Activated naive CD4-positive, alpha-beta T cell treated with anti-CD3 and anti-CD28 coated beads, Interleukin-2, amount 10 ng/mL, durations not matched to agents 7 days and 5 days (primary cell): ENCODE data around the gene SLC51B.
"Not testable (repeated sequence)": the region's sequence is repeated elsewhere in the genome, so short reads cannot be mapped to it uniquely, and the experiment has no call there.

ENCODE experiments used
- CTCF ChIA-PET: fragments of 350-600 bp; sonication (Branson Sonifier 250); formaldehyde crosslinking; loops from one replicate; lab custom pipeline; 2021; ENCODE audit warnings: antibody characterized with exemption; lab: Charles Lee
- DNase-seq: peaks from one replicate; pipeline ENCODE4 v3.0.0-alpha.2; 2020
- H3K27ac Mint-ChIP-seq: one replicate; pipeline ENCODE4 v1.8.0; 2021; ENCODE audit warnings: mild to moderate bottlenecking, moderate library complexity, mixed read lengths
- H3K27me3 Mint-ChIP-seq: one replicate; pipeline ENCODE4 v1.8.0; 2021; ENCODE audit warnings: mild to moderate bottlenecking, mixed read lengths
- H3K36me3 Mint-ChIP-seq: one replicate; pipeline ENCODE4 v1.8.0; 2021; ENCODE audit warnings: mixed read lengths
- H3K4me1 Mint-ChIP-seq: one replicate; pipeline ENCODE4 v1.8.0; 2021; ENCODE audit warnings: mixed read lengths
- H3K4me3 Mint-ChIP-seq: one replicate; pipeline ENCODE4 v1.8.0; 2021; ENCODE audit warnings: mild to moderate bottlenecking, moderate library complexity, mixed read lengths
- H3K9me3 Mint-ChIP-seq: one replicate; pipeline ENCODE4 v1.8.0; 2021; ENCODE audit warnings: mixed read lengths

The SLC51B gene

DNA sequence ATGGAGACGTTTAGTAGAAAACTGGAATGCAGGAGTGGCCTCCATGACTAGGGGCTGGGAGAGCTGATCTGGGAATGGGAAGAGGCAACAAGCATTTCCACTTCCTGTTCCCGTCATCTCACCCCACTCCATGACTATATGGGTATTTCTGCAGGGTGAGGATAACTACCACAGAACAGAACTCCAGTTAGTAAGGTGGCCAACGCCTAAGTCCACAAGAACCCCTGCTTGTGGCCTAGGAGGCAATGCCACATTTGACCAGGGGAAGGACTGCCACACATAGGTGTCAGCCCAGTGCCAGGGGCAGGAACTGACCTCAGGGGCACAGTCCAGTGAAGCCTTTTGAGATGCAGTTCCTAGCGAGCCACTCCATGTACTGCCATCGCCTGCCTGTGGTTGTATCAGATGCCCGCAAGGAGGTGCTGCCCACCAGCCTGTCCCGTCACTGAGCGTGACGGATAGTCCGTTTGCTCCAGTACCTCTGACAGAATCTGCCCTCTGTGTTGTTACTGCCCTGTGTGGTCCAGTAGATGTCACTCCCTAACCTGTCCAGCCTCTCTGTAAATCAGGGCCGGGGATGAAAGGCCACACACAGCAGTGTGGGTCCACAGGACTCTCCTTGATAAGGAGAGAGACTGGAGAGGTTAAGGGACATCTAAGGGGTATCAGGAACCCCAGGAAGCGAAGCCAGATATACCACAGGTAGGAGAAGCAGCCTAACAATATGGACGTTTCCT, 12.2 kb upstream of the SLC51B start:
- Mint-ChIP-seq H3K27me3 (peaks cover 24% of the 10 kb centered on the region), H3K27ac (no peak overlapping the region), H3K36me3 (no peaks in the 10 kb centered on the region), H3K9me3 (no peaks in the 10 kb centered on the region), H3K4me3 (no peak overlapping the region), H3K4me1 (peaks cover 21% of the 10 kb centered on the region)
- peak; percentile 59 for DNase-seq
- CTCF ChIA-PET = interaction anchor here (0.6 to 3.0 kb wide), 15 partner anchors 10 to 455 kb away, joined by 3 to 18 read pairs (median 7); no protein-coding TSS in a partner anchor

DNA sequence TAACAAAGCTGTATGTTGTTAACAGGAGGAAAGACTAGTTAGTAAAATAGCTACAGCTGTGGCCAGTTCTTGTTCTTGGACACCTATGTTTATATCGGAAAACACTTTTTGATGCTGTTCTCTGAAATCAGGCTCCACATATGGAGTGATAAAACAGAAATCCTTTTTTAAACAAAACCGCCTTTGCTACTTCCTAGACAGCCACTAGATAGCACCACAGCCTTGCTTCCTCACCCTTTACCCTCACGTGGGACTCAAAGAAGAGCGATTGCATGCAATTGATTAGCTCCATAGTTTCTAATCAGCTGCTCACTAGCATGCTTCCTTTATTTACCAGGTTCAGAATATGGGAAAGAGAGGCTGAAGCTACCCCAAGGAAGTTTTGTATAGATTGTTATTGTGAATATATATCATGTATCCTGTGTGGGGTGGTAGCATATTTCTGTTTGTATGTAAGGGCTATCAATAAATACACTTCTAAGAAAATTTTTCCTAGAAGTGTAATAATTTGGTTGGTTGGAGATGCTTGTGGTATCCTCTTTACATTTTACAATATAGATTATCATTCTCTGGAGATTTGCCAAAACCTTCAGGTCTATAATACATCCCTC, 11.4 kb upstream of the SLC51B start:
- Mint-ChIP-seq H3K27ac (no peak overlapping the region), H3K36me3 (no peaks in the 10 kb centered on the region), H3K4me1 (peaks cover 15% of the 10 kb centered on the region), H3K9me3 (no peaks in the 10 kb centered on the region), H3K27me3 (peaks cover 24% of the 10 kb centered on the region), H3K4me3 (no peak overlapping the region)
- CTCF ChIA-PET = interaction anchor here (0.6 to 3.0 kb wide), 21 partner anchors 10 to 454 kb away, joined by 3 to 18 read pairs (median 3); no protein-coding TSS in a partner anchor
- DNase-seq = peak; percentile 57

GRCh38 chr15:65034719-65035118, 10.5 kb upstream of the SLC51B start:
- CTCF ChIA-PET = interaction anchor here (0.7 to 2.0 kb wide), 6 partner anchors 9 to 350 kb away, joined by 3 to 14 read pairs (median 6); no protein-coding TSS in a partner anchor
- H3K27me3 Mint-ChIP-seq = peaks cover 24% of the 10 kb centered on the region
- DNase-seq = no peak

DNA sequence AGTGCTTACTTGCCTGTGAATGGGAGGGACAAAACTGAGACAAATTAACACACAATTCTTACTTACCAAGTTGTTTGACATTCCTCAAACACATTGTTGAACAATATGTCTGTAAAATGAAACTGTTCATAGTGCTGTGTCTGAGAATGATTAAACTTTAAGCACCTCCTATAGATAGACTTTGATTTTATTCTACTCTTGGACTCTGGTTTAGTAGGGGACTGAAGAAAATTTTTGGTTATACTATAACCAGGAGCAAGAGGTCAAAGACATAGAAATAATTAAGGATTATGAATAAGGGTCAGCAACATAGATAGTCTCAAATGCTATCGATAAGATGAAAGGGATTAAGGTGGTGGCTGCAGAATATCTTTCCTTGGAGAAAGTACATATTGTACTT, 7.9 kb upstream of the SLC51B start:
- CTCF ChIA-PET = no interaction called here
- Mint-ChIP-seq H3K9me3 (no peaks in the 10 kb centered on the region), H3K27me3 (peaks cover 9% of the 10 kb centered on the region), H3K27ac (no peak overlapping the region), H3K36me3 (no peaks in the 10 kb centered on the region), H3K4me3 (no peak overlapping the region), H3K4me1 (peaks cover 9% of the 10 kb centered on the region)
- DNase-seq = no peak

More at GRCh38 chr15:65034719-65035118, 10.5 kb upstream of the SLC51B start:
- no peaks in the 10 kb centered on the region for H3K36me3 Mint-ChIP-seq
- no peaks in the 10 kb centered on the region for H3K9me3 Mint-ChIP-seq
- no peak overlapping the region for H3K27ac Mint-ChIP-seq
- H3K4me3 Mint-ChIP-seq = no peak overlapping the region
- peaks cover 15% of the 10 kb centered on the region for H3K4me1 Mint-ChIP-seq

GRCh38 chr15:65038428-65038827, 6.8 kb upstream of the SLC51B start:
- DNase-seq = no peak
- H3K4me1 Mint-ChIP-seq = peaks cover 3% of the 10 kb centered on the region
- no peaks in the 10 kb centered on the region for H3K36me3 Mint-ChIP-seq
- H3K27me3 Mint-ChIP-seq = peaks cover 7% of the 10 kb centered on the region
- H3K9me3 Mint-ChIP-seq = no peaks in the 10 kb centered on the region
- no peak overlapping the region for H3K27ac Mint-ChIP-seq
- CTCF ChIA-PET = interaction anchor here (2.3 kb wide), 1 partner anchor 12 kb away, joined by 6 read pairs; no protein-coding TSS in a partner anchor
- H3K4me3 Mint-ChIP-seq = no peak overlapping the region

GRCh38 chr15:65038836-65039235, 6.4 kb upstream of the SLC51B start:
- DNase-seq = no peak
- H3K9me3 Mint-ChIP-seq = no peaks in the 10 kb centered on the region
- no peak overlapping the region for H3K27ac Mint-ChIP-seq
- peaks cover 7% of the 10 kb centered on the region for H3K27me3 Mint-ChIP-seq
- H3K36me3 Mint-ChIP-seq = no peaks in the 10 kb centered on the region
- CTCF ChIA-PET = interaction anchor here (2.3 kb wide), 1 partner anchor 12 kb away, joined by 6 read pairs; no protein-coding TSS in a partner anchor
- H3K4me3 Mint-ChIP-seq = no peak overlapping the region
- H3K4me1 Mint-ChIP-seq = peaks cover under 1% of the 10 kb centered on the region

DNA sequence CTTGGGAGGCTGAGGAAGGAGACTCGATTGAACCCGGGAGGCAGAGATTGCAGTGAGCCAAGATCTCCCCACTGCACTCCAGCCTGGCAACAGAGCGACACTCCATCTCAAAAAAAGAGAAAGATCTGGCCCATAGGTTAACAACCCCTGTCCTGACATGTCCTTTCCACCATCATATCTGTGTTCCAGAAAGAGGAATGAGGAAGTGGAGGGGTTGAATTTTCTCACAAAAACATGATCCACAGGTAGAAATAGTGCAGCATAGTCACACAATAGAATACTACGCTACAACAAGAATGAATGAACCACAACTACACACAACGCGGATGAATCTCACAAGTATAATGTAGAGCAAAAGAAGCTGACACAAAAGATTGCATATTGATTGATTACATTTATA, 4.7 kb upstream of the SLC51B start:
- Mint-ChIP-seq H3K4me3 (no peak overlapping the region), H3K36me3 (no peaks in the 10 kb centered on the region), H3K9me3 (no peaks in the 10 kb centered on the region), H3K27me3 (peaks cover 14% of the 10 kb centered on the region), H3K27ac (no peak overlapping the region), H3K4me1 (no peaks in the 10 kb centered on the region)
- no peak for DNase-seq
- CTCF ChIA-PET = no interaction called here

GRCh38 chr15:65041787-65042186, 3.4 kb upstream of the SLC51B start:
- Mint-ChIP-seq H3K9me3 (no peaks in the 10 kb centered on the region), H3K36me3 (no peaks in the 10 kb centered on the region), H3K27ac (no peak overlapping the region), H3K4me1 (no peaks in the 10 kb centered on the region), H3K4me3 (no peak overlapping the region), H3K27me3 (peaks cover 15% of the 10 kb centered on the region)
- no peak for DNase-seq
- CTCF ChIA-PET = interaction anchor here (0.6 to 3.0 kb wide), 4 partner anchors 8 to 20 kb away, joined by 3 to 15 read pairs (median 8); no protein-coding TSS in a partner anchor

DNA sequence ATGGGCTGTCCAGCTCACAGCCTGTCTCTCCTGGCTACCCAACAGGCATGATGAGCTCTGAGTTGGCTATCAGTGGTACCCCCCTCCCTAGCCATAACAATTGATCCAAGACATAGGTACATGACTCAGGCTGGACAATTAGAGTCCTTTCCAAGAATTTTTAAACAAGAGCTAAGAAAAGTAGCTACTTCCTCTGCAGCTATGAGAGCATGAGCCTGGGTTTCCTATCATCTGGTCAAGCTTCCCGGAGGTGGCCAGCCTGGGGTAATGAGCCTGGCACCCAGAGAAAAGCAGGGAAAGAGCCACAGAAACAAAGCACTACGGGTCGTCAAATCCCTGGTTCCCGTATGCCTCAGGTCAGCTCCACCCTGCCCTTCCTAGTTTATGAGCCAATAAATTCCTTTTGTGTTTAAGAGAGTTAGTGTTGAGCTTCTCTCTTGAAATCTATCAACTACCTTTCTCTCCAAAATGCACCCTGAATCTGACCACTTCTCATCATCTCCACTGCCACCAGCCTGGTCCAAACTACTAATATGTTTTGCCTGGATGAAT, 2.3 kb upstream of the SLC51B start:
- Mint-ChIP-seq H3K27me3 (peaks cover 15% of the 10 kb centered on the region), H3K4me3 (no peak overlapping the region), H3K36me3 (no peaks in the 10 kb centered on the region), H3K9me3 (no peaks in the 10 kb centered on the region), H3K4me1 (no peaks in the 10 kb centered on the region), H3K27ac (no peak overlapping the region)
- CTCF ChIA-PET = interaction anchor here (2.8 to 3.0 kb wide), 2 partner anchors 9 to 11 kb away, joined by 14 to 15 read pairs; no protein-coding TSS in a partner anchor
- no peak for DNase-seq

DNA sequence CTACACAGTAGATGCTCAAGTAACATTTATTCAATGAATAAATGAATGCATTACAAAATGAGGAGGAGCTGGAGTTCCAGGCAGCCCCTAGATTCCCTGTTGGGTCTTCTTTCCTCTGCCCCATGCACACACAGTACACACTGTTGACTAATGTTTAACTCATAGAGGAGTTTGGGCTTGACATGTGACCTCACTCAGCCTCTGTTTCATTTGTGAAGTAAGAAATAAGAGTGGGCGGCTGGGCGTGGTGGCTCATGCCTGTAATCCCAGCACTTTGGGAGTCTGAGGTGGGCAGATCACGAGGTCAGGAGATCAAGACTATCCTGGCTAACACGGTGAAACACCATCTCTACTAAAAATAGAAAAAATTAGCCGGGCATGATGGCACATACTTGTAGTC, 969 bp upstream of the SLC51B start:
- H3K4me3 Mint-ChIP-seq, H3K36me3 Mint-ChIP-seq, DNase-seq, H3K4me1 Mint-ChIP-seq, H3K9me3 Mint-ChIP-seq, H3K27ac Mint-ChIP-seq: not testable (repeated sequence)
- CTCF ChIA-PET = interaction anchor here (0.7 to 3.0 kb wide), 3 partner anchors 10 to 166 kb away, joined by 3 to 15 read pairs (median 14); no protein-coding TSS in a partner anchor
- peaks cover 16% of the 10 kb centered on the region for H3K27me3 Mint-ChIP-seq

DNA sequence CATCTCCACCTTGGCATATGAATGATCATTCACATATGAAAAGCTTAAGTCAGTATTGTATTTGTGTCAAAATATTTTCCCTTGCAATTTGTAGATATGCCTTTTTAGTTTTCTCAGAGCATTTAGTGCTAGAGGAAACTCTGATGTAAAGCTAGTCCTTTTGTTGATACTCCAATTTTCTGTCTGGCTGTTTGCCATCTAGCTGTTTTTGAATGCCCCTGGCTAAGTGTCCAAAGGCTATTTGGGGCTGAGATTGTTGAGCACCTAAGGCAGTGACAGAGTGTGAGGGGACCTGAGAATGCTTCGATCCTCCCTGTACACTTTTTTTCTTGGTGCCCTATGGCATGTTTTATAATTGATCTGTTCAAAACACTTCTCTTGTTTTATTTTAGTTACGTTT, 3.1 kb downstream of the SLC51B start:
- H3K36me3 Mint-ChIP-seq = no peaks in the 10 kb centered on the region
- peaks cover 13% of the 10 kb centered on the region for H3K4me1 Mint-ChIP-seq
- peaks cover 25% of the 10 kb centered on the region for H3K27me3 Mint-ChIP-seq
- CTCF ChIA-PET = no interaction called here
- H3K4me3 Mint-ChIP-seq = no peak overlapping the region
- H3K9me3 Mint-ChIP-seq = no peaks in the 10 kb centered on the region
- H3K27ac Mint-ChIP-seq = no peak overlapping the region
- DNase-seq = no peak

DNA sequence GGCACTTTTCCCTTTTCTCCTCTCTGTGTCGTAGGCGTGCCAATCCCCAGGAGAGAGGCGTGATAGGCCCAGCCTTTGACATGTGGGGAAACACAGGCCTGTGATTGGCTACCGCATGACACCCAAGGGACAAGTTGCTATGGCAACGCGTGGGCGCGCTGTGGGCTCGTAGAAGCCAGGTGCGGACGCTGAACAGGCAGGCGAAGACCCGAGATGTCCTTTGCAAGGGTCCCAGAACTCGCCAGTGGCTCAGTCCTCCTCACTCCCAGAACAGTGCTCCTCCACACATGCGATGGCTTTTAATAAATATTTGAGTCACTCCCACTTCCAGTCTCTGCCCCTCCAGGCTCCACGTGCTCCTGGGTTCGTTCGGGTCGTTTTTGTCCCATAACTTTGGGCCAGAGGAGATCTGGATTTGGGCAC, 4.2 kb downstream of the SLC51B start:
- Mint-ChIP-seq H3K9me3 (no peaks in the 10 kb centered on the region), H3K27me3 (peaks cover 25% of the 10 kb centered on the region), H3K36me3 (no peaks in the 10 kb centered on the region), H3K27ac (no peak overlapping the region), H3K4me1 (peaks cover 13% of the 10 kb centered on the region), H3K4me3 (peak overlapping the region; percentile 44)
- CTCF ChIA-PET = interaction anchor here (1.7 to 1.8 kb wide), 2 partner anchors 11 to 29 kb away, joined by 4 to 6 read pairs; no protein-coding TSS in a partner anchor
- DNase-seq = peak; percentile 92

- CTCF ChIA-PET = interaction anchor here (1.7 to 1.8 kb wide), 2 partner anchors 12 to 28 kb away, joined by 4 to 6 read pairs; no protein-coding TSS in a partner anchor
- no peaks in the 10 kb centered on the region for H3K36me3 Mint-ChIP-seq
- no peak for DNase-seq
- H3K27ac Mint-ChIP-seq = no peak overlapping the region
- peaks cover 13% of the 10 kb centered on the region for H3K4me1 Mint-ChIP-seq
- no peak overlapping the region for H3K4me3 Mint-ChIP-seq
- peaks cover 19% of the 10 kb centered on the region for H3K27me3 Mint-ChIP-seq
- H3K9me3 Mint-ChIP-seq = no peaks in the 10 kb centered on the region
Observed at GRCh38 chr15:65050270-65050669, 5.1 kb downstream of the SLC51B start.

DNA sequence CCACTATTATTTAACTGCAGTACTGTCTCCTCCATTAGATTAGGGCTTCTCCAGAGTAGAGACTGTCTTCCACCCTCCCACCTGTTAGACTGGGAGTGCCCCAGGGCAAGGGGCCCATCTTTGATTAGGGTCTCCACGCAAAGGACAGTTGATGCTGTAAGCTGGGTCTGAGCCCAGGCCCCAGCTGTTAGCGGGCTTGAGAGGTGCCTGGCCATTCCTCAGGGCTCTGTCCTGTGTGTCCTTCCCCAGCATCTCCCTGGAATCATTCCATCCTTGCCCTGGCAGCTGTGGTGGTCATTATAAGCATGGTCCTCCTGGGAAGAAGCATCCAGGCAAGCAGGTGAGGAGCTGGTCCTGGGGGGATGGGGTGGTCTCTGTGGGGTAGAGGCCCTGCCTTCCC, 6.1 kb downstream of the SLC51B start:
- DNase-seq = no peak
- CTCF ChIA-PET = interaction anchor here (0.8 to 5.5 kb wide), 5 partner anchors 10 to 247 kb away, joined by 3 to 31 read pairs (median 4); no protein-coding TSS in a partner anchor
- Mint-ChIP-seq H3K27me3 (peaks cover 21% of the 10 kb centered on the region), H3K9me3 (no peaks in the 10 kb centered on the region), H3K4me1 (peaks cover 15% of the 10 kb centered on the region), H3K27ac (no peak overlapping the region), H3K36me3 (no peaks in the 10 kb centered on the region), H3K4me3 (no peak overlapping the region)
